Stimulated activated CD4-positive, alpha-beta T cell treated with anti-CD3 and anti-CD28 coated beads, Interleukin-2, amount 100 ng/mL, for 24 hours (primary cell): ENCODE data around the gene IQSEC1.
A peak's percentile ranks its signal among the peaks of the same experiment; 100 is the strongest.

Source experiments
- DNase-seq, 2 donors: peaks; one replicate each; pipeline ENCODE4 v3.0.0-alpha.2; 2020

Gene IQSEC1

DNA sequence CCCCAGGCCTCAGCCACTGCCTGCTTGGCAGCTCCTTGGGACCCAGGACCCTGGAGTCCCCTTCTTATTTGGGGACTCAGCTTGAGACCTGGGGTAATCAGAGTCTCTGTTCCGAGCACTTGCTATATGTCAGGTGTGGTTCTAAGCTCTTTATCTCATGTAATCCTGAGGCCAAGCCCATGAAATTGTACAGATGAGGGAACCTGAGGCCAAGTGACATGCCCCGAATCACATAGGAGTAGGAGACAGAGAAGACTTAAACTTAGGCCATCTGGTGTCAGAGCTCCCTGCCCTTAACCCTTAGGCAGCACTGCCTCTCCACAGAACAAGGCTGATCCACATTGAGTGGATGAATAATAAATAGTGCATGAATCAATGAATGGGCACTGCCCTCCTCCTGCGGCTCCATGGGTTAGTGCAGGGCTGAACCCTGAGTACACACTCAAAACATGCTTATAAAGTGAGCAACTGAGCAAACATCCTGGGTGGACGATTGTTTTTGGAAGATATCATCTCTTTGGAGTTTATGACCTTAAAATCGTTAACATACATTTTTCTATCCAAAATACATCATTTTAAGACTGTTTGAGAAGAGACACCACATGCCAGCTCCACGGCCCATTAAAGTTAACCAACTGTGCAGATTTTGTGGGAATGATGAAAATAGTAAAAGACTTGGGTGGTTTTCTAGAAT, 33.2 kb upstream of the IQSEC1 start:
- no peak for DNase-seq

DNA sequence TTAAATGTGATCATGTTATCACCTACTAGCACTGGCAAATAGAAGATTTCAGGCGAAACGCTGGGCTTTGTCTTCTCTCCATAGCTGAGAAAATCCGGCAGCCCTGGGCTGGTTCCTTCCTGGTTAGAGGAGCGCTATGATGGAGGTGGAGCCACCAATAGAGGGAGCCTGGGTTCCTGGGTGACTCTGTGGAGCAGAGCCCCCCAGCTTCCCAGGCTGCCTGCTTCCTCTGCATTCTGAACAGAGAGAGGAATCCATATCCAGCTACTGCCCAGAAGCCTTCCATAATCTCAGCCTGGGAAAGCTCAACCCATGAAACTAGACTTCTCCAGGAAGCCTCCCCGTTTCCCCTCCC, 32.6 kb upstream of the IQSEC1 start:
- no peak for DNase-seq

DNA sequence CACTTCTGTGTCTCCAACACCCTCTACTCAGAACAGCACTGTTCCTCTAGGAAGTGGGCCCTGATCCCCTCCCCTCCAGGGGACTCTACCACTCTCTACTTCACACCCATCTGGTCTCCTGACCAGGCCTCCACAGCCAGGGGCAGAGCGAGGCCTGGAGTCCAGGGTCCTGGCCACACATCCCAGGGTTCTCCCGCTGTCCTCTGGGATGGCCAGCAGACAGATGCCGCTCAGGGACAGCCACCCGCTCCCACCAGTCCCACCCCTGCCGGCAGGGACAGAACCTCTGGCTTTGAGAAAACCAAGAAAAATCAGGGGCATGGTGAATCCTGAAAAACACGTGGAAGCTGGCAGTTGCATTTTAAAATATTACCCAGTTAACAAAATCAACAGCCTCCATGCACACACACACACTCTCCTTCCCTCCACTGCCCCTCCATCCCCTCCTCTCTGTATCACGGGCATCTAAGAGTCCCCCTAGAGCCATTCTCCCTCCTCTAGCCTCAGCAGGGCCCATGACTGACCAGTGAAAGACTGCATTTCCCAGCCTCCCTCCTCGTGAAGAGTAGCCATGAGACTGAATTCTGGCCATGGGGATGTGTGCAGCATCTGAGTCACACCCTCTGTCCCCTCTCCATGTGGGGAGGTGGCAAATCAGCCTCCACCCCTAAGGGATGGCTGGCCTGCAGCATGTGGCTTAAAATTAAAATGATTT, 32.1 kb upstream of the IQSEC1 start:
- no peak for DNase-seq

DNA sequence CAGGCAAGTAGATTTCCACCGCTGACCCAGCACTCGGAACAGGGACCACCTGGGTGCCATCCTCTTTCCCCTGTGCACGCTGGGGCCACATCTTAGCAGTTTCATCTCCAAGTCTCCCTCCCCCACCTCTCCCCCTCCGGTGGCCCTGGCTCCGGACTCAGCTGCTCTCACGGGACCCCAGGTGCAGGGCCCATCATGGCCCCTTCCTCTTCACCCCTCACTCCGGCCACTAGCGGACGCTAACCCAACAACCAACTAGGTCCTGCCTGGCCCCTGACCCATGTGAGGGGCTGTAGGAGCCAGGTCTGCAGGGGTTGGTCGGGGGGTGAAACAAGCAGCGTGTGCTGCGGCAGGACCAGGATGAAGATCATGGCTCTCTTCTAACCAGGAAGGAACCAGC, 31.3 kb upstream of the IQSEC1 start:
- DNase-seq, result no peak

DNA sequence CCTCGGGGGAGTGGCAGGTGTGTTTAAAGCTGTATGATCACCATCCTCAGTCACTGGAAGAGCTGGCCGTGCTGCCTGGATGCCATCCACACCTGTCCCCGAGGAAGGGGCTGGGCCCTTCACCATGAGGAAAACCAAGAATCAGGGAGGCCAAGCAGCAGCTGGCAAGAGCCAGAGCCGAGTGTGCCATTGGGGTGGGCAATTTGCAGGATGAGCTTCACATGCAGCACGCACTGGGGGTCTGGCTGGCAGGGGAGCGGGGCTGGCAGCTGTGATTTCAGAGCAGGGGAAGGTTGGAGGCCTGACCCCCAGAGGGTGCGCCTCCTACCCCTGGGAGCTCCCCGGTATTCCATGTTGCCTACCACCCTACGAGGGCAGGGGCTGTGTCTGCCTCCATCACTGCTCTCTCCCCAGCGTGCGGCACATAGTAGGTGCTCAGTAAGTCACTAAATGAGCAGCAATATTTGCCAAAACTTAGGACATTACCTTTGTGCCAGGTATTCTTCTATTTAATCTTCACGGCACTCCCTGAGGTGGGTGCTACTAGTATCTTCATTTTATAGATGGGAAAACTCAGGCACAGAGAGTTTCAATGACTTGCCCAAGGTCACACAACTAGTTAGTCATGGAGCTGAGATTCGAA, 30.3 kb upstream of the IQSEC1 start:
- no peak for DNase-seq

DNA sequence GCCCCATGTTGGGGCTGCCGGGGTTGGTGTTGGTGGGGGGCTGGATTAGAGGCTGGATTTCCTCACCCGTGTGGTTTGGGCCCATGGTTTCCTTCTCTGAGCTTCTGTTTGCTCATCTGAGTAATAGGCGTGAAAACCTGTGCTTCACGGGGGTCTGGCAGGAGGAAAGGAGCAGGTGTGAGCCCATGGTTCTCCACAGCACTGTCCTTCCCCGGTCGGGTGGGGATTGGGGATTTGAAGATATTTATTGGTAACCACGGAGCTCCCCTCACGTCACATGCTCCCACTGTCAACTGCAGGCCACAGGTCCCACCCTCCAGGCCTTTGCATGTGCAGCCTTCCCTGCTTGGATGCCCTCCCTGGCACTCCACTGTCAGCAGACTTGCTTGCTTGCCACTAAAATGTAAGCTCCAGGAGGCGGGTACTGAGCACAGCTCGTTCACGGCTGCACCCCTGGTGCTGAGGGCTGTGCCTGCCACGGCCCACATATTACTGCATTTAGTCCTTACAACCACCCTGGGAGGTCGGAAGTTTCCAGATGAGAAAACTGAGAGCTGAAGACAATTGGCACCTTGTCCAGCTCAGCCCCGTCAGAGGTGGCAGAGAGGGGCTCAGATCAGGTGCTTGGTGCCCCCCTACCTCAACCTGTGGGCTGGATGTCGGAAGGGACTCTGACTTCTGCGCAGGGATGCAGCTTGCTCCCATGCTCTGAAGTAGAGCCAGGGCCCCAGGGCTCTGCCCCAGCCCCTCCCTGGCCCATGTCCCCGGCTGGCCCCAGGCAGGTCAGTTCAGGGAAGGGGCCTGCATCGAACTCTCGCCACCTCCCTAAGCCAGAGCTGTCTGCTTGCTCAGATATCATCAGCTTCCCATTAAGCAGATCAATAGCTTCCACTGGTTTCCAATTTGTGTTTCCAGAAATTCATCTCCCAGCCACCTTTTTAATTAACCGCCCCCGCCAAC, 29.4 kb upstream of the IQSEC1 start:
- DNase-seq, result no peak

DNA sequence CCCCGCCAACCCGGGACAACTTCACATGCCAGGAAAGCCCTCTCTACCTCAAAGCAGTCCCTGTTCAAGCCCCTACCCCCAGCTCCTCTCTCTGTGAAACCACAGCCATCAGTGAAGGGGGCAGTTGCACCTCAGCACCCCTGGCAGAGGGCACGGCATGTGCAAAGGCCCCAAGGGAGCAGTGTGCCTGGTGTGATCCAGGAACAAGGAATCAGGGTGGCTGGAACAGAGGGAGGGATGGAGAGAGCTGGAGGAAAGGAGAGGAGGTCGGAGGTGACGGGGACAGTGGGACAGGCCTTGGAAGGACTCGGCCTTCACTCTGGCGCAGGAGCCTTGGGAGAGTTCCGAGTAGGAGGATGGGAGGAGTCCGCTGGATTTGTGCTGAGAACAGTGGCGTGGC, 26.5 kb upstream of the IQSEC1 start:
- no peak for DNase-seq

DNA sequence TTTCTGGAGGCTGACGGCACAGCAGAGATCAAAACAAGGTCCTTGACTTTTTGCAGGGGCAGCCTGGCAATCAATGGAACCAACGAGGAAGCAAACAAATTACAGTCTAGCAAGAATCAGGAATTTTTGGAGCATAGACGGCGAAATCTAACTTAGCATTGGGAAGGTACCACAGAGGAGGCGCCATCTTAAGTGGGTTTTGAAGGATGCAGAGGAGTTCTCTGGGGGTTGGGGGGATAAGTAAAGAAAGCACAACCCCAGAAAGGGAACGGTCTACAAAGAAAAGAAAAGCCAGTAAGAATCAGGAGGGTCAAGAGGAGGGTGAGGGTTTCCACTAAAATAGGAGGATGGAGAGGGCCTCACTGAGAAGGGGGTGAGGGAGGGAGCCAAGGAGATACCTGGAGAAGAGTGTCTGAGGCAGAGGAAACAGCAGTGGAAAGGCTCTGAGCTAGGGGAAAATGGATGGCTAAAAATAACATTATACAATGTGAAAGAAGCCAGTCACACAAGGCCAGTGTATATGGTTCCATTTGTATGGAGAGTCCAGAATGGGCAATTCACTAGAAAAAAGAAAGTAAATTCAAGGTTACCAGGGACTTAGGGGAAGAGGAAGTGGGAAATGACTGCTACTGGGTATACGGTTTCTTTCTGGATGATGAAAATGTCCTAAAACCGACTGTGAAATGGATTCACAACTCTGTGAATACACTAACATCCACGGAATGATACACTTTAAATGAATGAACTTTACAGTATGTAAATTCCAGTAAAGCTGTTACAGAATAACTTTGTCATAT, 25.2 kb upstream of the IQSEC1 start:
- no peak for DNase-seq

DNA sequence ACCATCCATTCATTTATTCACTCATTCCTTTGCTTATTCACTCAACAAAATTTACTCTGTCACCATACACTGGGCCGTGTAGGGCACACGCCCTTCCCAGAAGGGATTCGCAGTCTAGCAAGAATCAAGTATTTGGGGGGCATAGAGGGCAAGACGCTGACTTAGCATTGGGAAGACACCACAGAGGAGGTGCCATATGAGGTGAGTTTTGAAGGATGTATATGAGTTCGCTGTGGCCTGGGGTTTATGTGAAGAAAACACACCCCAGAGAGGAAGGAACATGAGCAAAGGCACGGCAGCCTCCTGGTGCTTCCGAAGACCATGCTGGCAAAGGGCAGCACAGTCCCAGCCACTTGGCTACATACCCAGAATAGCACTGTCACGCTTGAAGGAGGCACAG, 23.1 kb upstream of the IQSEC1 start:
- DNase-seq, result no peak

DNA sequence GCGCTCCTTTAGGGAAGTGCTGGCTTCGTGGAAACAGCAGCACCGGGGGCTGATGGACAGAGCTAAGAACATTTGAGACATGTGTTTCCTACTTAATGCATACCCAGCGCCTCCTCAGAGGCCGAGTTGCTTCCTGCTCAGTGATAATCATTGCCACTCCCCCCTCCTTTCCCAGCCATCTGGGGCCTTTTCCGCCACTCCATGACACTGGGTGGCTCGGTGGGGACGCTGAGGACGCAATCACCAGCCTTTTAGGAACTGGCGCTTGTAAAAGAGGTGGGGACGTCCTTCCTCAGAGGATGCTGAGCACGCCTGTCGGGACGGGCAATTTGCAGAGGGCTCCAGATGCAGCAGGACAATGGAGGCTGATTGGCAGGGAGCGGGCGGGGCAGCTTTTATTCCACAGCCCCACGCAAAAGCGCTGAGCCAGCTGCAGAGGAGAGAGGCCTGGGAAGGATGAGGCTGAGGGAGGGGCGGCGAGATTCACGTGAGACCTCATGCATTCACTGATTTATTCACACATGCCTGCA, 22.2 kb upstream of the IQSEC1 start:
- DNase-seq, result no peak

DNA sequence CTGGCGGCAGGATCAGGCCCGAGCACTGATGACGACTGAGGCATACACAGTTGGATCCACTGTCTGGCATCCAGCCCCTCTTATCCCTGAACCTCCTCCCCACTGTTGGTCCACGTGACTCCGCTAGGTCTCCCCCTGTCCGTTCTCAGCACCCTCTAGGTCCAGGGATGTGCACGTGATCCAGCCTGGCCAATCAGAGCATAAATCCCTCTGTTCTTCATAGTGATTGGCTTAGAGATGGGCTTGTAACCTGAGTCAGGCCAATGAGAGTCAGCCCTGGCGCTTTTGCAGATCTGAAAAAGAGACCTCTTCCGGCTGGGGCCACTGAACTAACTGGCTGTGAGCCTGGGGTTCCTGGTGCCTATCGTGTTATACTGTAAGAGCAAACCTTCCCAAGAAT, 20.5 kb upstream of the IQSEC1 start:
- no peak for DNase-seq

DNA sequence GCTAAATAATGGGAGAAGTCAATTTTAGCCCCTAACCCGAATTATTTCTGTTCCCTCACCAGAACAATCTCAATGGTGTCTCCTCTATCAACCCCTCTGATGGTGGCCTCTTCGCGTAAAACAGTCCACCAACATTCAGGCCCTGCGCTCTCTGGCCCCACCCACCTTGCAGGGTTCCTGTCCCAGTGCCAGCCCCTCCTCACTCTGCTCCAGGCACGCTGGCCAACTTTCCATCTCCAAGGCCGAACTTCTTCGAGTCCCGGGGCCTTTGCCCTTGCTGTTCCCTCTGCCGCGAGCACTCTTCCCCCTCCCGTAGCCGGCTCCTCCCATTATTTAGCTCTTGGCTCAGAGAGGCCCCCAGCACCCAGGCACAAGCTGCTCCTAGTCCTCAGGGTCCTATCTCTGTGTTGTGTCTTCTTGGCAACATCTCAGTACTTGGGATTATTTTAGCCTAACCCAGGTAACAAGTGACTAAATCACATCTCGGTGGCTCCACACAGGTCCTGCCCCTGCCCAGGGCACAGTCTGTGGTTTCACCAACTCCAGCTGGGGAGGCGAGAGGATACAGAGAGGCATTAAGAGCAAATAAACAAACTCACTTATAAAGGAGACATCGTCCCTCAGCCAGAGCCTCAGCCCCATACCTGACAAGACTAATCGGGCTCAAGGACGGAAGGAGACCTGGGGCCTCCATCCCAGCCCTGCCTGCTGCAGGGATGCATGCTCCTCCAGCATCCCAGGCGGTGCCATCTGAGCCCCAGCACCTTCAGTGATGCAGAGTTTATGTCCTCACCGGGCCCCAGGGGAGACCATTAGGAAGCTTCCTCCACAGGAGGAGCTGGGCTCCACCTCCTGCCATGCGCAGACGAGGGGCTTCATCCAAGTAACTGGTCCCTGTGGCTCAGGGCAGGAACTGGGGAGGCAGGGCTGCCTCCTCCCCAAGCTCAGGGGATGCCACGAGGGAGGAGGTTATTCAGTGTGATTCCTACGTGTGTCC, 19.7 kb upstream of the IQSEC1 start:
- DNase-seq, result no peak

DNA sequence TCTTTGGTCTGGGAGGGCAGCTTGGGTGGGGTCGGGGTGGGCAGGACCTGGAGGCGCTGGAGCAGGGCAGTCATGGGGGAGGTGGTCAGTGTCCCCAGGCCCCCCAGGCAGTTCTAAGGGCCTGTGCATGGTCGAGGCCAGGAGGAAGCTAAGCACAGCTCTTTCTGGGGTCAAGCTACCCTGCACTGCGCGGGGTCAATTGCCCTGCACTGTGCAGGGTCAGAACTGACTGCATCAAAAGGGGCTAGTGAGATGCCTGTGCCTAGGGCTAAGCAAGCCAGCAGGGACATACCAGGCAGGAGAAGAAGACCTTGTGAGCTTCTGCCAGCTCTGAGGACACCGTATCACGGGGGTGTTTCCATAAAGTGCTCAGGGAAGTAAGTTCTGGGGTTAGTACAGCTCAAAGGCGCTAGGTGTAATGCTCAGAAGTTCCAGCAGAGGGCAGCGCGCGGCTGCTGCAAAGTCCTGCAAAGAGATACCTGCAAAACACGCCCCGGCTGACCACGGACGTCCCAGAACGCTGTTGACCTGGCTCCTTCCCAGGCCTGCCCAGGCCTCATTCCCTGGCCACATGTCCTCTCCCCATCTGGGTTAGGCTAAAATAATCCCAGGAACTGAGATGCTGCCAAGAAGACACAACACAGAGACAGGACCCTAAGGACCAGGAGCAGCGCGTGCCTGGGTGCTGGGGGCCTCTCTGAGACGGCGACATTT, 18.8 kb upstream of the IQSEC1 start:
- peak; percentile 84 to 88 for DNase-seq

DNA sequence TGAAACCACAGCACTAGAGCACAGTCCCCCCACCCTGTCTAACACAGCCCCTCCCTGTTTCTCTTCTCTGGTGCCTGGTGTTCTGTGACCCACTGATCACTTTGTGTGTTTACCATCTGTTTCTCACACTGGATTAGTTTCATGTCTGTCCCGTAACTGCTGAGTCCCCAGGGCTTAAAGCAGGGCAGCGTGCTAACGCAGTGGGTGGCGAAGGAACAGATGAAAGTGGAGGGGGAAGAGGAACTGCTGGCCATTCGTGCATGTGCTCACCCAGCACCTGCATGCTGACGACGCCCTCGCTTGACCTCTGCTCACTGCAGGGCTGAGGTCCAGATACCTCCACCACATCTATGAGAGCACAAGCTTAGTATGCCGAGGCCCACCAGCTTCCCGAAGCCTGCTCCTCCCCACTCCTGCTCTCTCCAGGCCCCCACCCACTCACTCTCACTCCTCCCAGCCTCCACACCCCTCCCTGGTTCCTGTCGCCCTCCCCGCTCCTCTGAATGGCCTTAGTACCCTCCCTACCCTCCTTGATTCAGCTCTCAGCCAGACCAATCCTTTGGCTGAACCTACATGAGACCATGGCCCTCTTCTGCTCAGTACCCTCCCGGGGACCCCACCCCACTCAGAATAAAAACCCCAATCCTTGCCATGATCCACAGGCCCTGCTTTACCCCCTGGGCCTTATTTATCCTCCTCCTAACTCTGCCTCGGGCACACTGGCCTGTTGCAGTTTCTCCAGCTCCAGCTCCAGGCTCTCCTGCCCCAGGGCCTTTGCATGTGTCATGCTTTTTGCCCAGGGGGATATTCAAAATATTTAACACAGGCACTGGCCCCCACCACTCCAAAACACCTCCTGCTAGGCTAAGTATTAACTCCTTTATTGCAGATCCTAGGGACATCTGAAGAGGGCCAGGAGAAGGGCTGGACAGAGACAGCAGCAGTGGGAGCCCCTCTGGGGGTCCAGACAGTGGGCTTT, 15.1 kb upstream of the IQSEC1 start:
- DNase-seq, result no peak

DNA sequence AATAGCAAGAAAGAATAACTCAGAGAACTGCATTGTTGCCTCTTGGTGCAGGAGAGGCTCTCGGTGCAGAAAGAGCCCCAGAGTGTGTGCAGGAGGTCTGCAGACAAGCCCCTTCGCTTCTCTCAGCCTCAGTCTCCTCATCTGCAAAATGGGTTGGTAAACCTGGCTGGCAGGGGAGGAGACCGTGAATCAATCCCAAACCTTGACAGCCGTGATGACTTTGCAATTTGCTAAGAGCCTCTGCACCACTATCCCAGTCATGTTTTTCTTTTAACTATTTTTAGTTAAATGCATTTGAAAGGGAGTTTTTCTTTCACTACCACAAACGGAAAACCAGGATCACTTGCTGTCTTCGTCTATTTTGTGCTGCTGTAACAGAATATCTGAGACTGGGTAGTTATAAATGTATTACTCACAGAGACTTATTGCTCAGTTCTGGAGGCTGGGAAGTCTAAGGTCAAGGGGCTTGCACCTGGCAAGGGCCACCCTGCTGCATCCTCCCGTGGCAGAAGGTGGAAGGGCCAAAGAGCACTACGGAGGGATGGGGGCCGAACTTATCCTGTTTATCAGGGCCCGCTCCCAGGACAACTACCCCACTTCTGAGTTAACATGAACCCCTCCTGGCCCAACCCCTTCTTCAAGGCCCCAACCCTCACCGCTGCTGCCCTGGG, 14.2 kb upstream of the IQSEC1 start:
- no peak for DNase-seq

DNA sequence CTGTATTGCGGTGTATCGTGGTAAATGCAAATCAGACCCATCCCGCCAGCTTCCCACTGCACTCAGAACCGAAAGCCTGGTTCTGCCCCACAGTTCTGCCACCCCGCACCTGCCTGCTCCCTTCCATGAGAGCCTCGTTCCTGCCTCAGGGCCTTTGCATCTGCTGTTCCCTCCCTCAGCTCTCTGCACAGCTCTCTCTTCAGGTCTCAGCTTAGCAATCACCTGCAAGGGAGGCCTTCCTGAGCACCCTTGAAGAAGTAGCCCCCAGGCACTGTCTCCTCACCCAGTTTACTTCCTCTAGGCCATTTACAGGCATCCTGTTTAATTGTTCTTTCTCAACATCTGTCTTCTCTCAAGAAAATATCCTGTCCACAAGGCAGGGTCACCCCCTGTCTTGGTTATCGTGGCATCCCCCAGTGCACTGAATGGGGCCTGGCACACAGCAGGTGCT, 13.3 kb upstream of the IQSEC1 start:
- DNase-seq, result no peak

DNA sequence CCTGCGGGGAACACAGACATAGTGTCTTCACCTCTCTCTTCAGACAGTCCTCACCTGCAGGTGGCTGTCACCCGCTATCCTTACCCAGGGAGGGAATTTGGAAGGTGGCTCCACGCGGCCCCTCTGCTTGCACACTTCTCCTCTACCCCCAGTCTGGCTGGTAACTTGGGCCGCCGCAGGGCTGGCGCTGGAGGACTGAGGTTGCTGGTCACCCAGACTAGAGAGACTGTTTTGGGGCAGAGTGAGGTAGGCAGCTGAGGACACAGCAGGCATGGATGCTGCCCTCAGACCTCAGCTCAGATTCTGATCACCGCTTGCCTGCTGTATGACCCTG, 12.6 kb upstream of the IQSEC1 start:
- no peak for DNase-seq
